SK-N-SH (cell line): ENCODE measurements around the gene MFSD12. TPM values are rescaled to one million over a fixed set of nuclear protein-coding genes. Genes with fewer than 3 reads are reported as not detected.
"Not testable (repeated sequence)": the region's sequence is repeated elsewhere in the genome, so short reads cannot be mapped to it uniquely, and the experiment has no call there.

Source experiments
- CTCF ChIA-PET: fragments of 300-600, 350-600 bp; formaldehyde crosslinking; extraction: SDS; loops from one replicate; lab custom pipeline; 2021; lab: Yijun Ruan, JAX
- POLR2A ChIA-PET: fragments of 350-600 bp; sonication (Branson Sonifier 250); formaldehyde crosslinking; extraction: SDS; loops from one replicate; lab custom pipeline; 2020; ENCODE audit warnings: antibody characterized with exemption, inconsistent platforms; lab: Yijun Ruan, JAX
- DNase-seq: peaks from one replicate; pipeline ENCODE4 v3.0.0; 2012
- H2AFZ ChIP-seq: fragments of 200-600 bp; sonication (generic); 2 replicates; pipeline ENCODE4 v1.8.1; 2016; ENCODE audit warnings: antibody characterized with exemption, mild to moderate bottlenecking, low read depth
- H3F3A ChIP-seq: fragments of 200-600 bp; sonication (generic); replicated peaks from 2 replicates; pipeline ENCODE3; 2016; ENCODE audit warnings: antibody characterized with exemption, mild to moderate bottlenecking; ENCODE audit not compliant: insufficient read depth
- H3K27ac ChIP-seq, 2 experiments: fragments of 200-500 bp in 1 of 2; fragments of 200-600 bp in 1 of 2; sonication (Bioruptor generic) in 1 of 2; sonication (generic), shearing (Covaris generic) in 1 of 2; 2 replicates each; pipeline versions ENCODE4 v1.5.1 to v1.6.1; 2014 to 2016; ENCODE audit warnings: low read depth in 2 of 2, inconsistent platforms in 1 of 2, low read length in 1 of 2, mild to moderate bottlenecking in 1 of 2, mixed read lengths in 1 of 2
- H3K27me3 ChIP-seq: fragments of 200-600 bp; sonication (generic), shearing (Covaris generic); 2 replicates; pipeline ENCODE4 v1.6.1; 2016; ENCODE audit warnings: mixed run types; ENCODE audit not compliant: insufficient read depth
- H3K36me3 ChIP-seq, 2 experiments: fragments of 200-500 bp in 1 of 2; fragments of 200-600 bp in 1 of 2; sonication (Bioruptor generic) in 1 of 2; sonication (generic) in 1 of 2; replicated peaks in 1 of 2; 2 replicates each; pipeline versions ENCODE3 to v1.5.1; 2014 to 2016; ENCODE audit warnings: low read length in 1 of 2, mild to moderate bottlenecking in 1 of 2; ENCODE audit not compliant: insufficient read depth in 2 of 2, control insufficient read depth in 1 of 2
- H3K4me1 ChIP-seq, 2 experiments: fragments of 200-500 bp in 1 of 2; fragments of 200-600 bp in 1 of 2; sonication (Bioruptor generic) in 1 of 2; sonication (generic), shearing (Covaris generic) in 1 of 2; 2 replicates each; pipeline versions ENCODE4 v1.5.1 to v1.6.1; 2014 to 2016; ENCODE audit warnings: low read depth in 1 of 2, low read length in 1 of 2, mixed run types in 1 of 2; ENCODE audit not compliant: insufficient read depth in 2 of 2, control insufficient read depth in 1 of 2
- H3K4me2 ChIP-seq: fragments of 200-600 bp; sonication (generic), shearing (Covaris generic); 2 replicates; pipeline ENCODE4 v1.6.1; 2017; ENCODE audit warnings: mixed run types
- H3K4me3 ChIP-seq, 2 experiments: fragments of 200-500 bp in 1 of 2; fragments of 200-600 bp in 1 of 2; sonication (Bioruptor generic) in 1 of 2; sonication (generic), shearing (Covaris generic) in 1 of 2; 2 replicates each; pipeline versions ENCODE4 v1.5.1 to v1.8.1; 2014 to 2016; ENCODE audit warnings: low read depth in 2 of 2, inconsistent platforms in 1 of 2, low read length in 1 of 2, mild to moderate bottlenecking in 1 of 2, mixed read lengths in 1 of 2, moderate library complexity in 1 of 2
- H3K79me2 ChIP-seq: fragments of 200-600 bp; sonication (generic); 2 replicates; pipeline ENCODE4 v1.8.1; 2017; ENCODE audit warnings: mild to moderate bottlenecking; ENCODE audit not compliant: insufficient read depth
- H3K9ac ChIP-seq: fragments of 200-600 bp; sonication (generic); 2 replicates; pipeline ENCODE4 v1.6.1; 2017; ENCODE audit warnings: mixed run types
- H3K9me2 ChIP-seq: fragments of 200-600 bp; sonication (generic); 2 replicates; pipeline ENCODE4 v1.6.1; 2017; ENCODE audit warnings: mixed run types
- H3K9me3 ChIP-seq: fragments of 200-600 bp; sonication (generic); 2 replicates; pipeline ENCODE4 v1.6.1; 2017; ENCODE audit warnings: mixed run types, mild to moderate bottlenecking, moderate library complexity
- H4K20me1 ChIP-seq: fragments of 200-600 bp; sonication (generic); 2 replicates; pipeline ENCODE4 v1.6.1; 2017; ENCODE audit warnings: mild to moderate bottlenecking, mixed run types; ENCODE audit not compliant: insufficient read depth
- CHD2 ChIP-seq: fragments of 150-350 bp; IDR thresholded peaks from 2 replicates; pipeline ENCODE4 v1.6.1; 2018; ENCODE audit warnings: low read length; ENCODE audit not compliant: partially characterized antibody
- ELF1 ChIP-seq: IDR thresholded peaks from 2 replicates; pipeline ENCODE4 v1.4.0; 2012
- EP300 ChIP-seq, 2 experiments: IDR thresholded peaks; 2 replicates each; pipeline versions ENCODE4 v1.4.0 to v1.6.1; 2012; ENCODE audit warnings: borderline replicate concordance in 1 of 2, low read depth in 1 of 2, low read length in 1 of 2
- FOSL2 ChIP-seq: IDR thresholded peaks from 2 replicates; pipeline ENCODE4 v1.4.0; 2012; ENCODE audit warnings: low read depth, mild to moderate bottlenecking, moderate library complexity, borderline replicate concordance
- FOXJ3 ChIP-seq: sonication (generic); formaldehyde crosslinking; IDR thresholded peaks from 2 replicates; pipeline ENCODE4 v1.5.1; 2020; ENCODE audit warnings: mild to moderate bottlenecking, missing genetic modification reagents
- GABPA ChIP-seq: IDR thresholded peaks from 2 replicates; pipeline ENCODE4 v1.4.0; 2012; ENCODE audit warnings: low read depth, mild to moderate bottlenecking
- JUND ChIP-seq: IDR thresholded peaks from 2 replicates; pipeline ENCODE4 v1.4.0; 2012
- MAX ChIP-seq: IDR thresholded peaks from 2 replicates; pipeline ENCODE4 v1.4.0; 2012; ENCODE audit warnings: low read depth
- MEF2A ChIP-seq: IDR thresholded peaks from 2 replicates; pipeline ENCODE4 v1.4.0; 2012; ENCODE audit warnings: low read depth, borderline replicate concordance
- NFIC ChIP-seq: IDR thresholded peaks from 2 replicates; pipeline ENCODE4 v1.4.0; 2012; ENCODE audit warnings: borderline replicate concordance
- PBX3 ChIP-seq: IDR thresholded peaks from 2 replicates; pipeline ENCODE4; 2012
- POLR2AphosphoS5 ChIP-seq: IDR thresholded peaks from 2 replicates; pipeline ENCODE4 v1.6.1; 2012; ENCODE audit warnings: low read depth, low read length
- RAD21 ChIP-seq: IDR thresholded peaks from 2 replicates; pipeline ENCODE4 v1.6.1; 2012; ENCODE audit warnings: mild to moderate bottlenecking, low read length
- RFX5 ChIP-seq: IDR thresholded peaks from 2 replicates; pipeline ENCODE4 v1.6.1; 2012; ENCODE audit warnings: mild to moderate bottlenecking, improper control_type of control experiment, low read length
- SIN3A ChIP-seq: IDR thresholded peaks from 2 replicates; pipeline ENCODE4 v1.6.1; 2012; ENCODE audit warnings: low read depth, mild to moderate bottlenecking, low read length, moderate library complexity, borderline replicate concordance
- TAF1 ChIP-seq: IDR thresholded peaks from 2 replicates; pipeline ENCODE4 v1.6.1; 2012; ENCODE audit warnings: low read depth, mild to moderate bottlenecking, low read length, moderate library complexity, borderline replicate concordance
- TCF12 ChIP-seq: IDR thresholded peaks from 2 replicates; pipeline ENCODE4 v1.4.0; 2012
- YY1 ChIP-seq: IDR thresholded peaks from 2 replicates; pipeline ENCODE4 v1.4.0; 2012; ENCODE audit warnings: low read depth, mild to moderate bottlenecking
- WGBS: methylation state at CpG from one replicate; pipeline ENCODE4 v1.1.6; 2017; ENCODE audit warnings: low lambda C conversion rate; 5-methylcytosine and 5-hydroxymethylcytosine counted together
- polyA plus RNA-seq, 3 experiments: library from polyadenylated mRNA; depleted of rRNA; stranded (reverse); fragments of >200 nt; gene quantifications; 2 replicates each; pipeline ENCODE4 v1.2.3, GENCODE V29; 2012

Gene MFSD12
- polyA plus RNA-seq, 1 of the 3 experiments (the other 2 are of a cell fraction) = 53.3 TPM

- H3K27ac ChIP-seq, H3K9me3 ChIP-seq, H3K9ac ChIP-seq, POLR2A ChIA-PET, H4K20me1 ChIP-seq, H3K27me3 ChIP-seq, DNase-seq, H3K79me2 ChIP-seq, H2AFZ ChIP-seq, H3K4me1 ChIP-seq, H3K9me2 ChIP-seq, H3K4me2 ChIP-seq, H3K36me3 ChIP-seq, H3K4me3 ChIP-seq: not testable (repeated sequence)
- H3F3A ChIP-seq = peaks cover 22% of the 10 kb centered on the region
- CTCF ChIA-PET = interaction anchor here (1.8 kb wide), 1 partner anchor 14 kb away, joined by 4 read pairs; no protein-coding TSS in a partner anchor
- WGBS = 100% methylated on average over 2 of the region's 4 CpGs
Observed at GRCh38 chr19:3581792-3582191, 24.4 kb upstream of the MFSD12 start.

DNA sequence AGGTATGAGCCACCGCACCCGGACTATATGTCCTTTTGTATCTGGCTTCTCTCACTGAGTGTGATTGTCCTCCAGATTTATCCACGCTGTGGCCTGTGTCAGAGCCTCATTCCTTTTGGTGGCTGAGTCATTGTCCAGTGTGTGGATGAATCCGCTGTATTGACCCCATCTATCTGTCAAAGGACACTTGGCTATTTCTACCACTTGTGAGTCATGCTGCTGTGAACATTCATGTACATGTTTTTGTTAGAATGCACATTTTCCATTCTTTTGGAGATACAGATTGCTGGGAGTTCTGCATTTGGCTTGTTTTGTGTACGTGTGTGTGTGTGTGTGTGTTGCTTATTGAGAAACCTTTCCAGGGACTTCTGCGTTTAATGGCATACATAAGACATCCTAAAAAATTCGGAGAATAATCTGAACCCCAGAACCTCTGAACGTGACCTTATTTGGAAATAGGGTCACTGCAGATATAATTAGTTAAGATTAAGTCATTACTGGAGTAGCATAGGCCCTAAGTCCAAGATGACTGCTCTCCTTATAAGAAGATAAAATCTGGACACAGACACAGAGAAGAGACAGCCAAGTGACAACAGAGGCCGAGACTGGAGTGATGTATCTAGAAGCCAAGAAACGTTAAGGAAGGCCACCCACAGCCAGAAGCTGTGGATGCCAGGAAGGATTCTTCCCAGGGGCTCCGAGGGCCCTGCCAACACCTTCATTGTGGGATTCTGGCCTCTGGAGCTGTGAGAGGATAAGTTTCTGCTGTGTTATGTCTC lies 23.0 kb upstream of the MFSD12 start:
- Histone ChIP-seq H3K27me3 (no peaks in the 10 kb centered on the region), H2AFZ (peak overlapping the region; percentile 47; the same call in 1 of the 2 replicates), H3K36me3 (peaks cover 0 to 8% of the 10 kb centered on the region in 2 experiments), H3K79me2 (no peaks in the 10 kb centered on the region), H4K20me1 (no peaks in the 10 kb centered on the region), H3K9me2 (no peaks in the 10 kb centered on the region), H3K4me1 (peaks cover 0 to 7% of the 10 kb centered on the region in 2 experiments; a peak in 1 of 4 replicates), H3K4me2 (peak overlapping the region; percentile 49; the same call in 1 of the 2 replicates), H3K9me3 (no peaks in the 10 kb centered on the region), H3K4me3 (no peak overlapping the region), H3K9ac (peak overlapping the region; percentile 3; the same call in 1 of the 2 replicates), H3F3A (peaks cover 25% of the 10 kb centered on the region), H3K27ac (peak overlapping the region in 1 of 2 experiments; percentile 77; a peak in 2 of 4 replicates)
- WGBS = 24% methylated on average over 10 of the region's 11 CpGs
- ChIA-PET POLR2A (interaction anchor here (0.7 kb wide), 1 partner anchor 24 kb away, joined by 5 read pairs; no protein-coding TSS in a partner anchor), CTCF (interaction anchor here (0.6 kb wide), 1 partner anchor 680 kb away, joined by 3 read pairs; the partner anchor contains the start of gene ZNF57)
- DNase-seq = no peak
- TF ChIP-seq SIN3A (peak; percentile 67; the same call in 1 of the 2 replicates), PBX3 (peak; percentile 88), MEF2A (no peak), POLR2AphosphoS5 (peak; percentile 41; the same call in 1 of the 2 replicates), RFX5 (no peak), RAD21 (no peak), YY1 (no peak), FOSL2 (peak; percentile 91), ELF1 (no peak), NFIC (peak; percentile 60; the same call in 1 of the 2 replicates), CHD2 (no peak), TAF1 (no peak), GABPA (no peak), MAX (0 out of 2 replicates have a peak, but pooled peaks have one; percentile 53), JUND (peak; percentile 88; the same call in 1 of the 2 replicates), TCF12 (peak; percentile 74), FOXJ3 (CRISPR knock-in tag) (no peak), EP300 (IDR thresholded peaks at IDR 0.05; ENCODE audit: borderline replicate concordance in 1 of 2, low read depth in 1 of 2, low read length in 1 of 2) (peak in 1 of 2 experiments; percentile 28; a peak in 1 of 4 replicates)
